ENCODE measurements around the gene SHOX.

SHOX gene

GRCh38 chrX:666762-667720, 36.5 kb downstream of the SHOX start:
- DNase-seq (ENCODE audit: low read depth, low spot score): no peak

- DNase-seq (ENCODE audit: low read depth, low spot score): no peak
Observed at GRCh38 chrX:670645-671044, 40.1 kb downstream of the SHOX start.

GRCh38 chrX:672931-673330, 42.3 kb downstream of the SHOX start:
- no peak for DNase-seq (ENCODE audit: low read depth, low spot score)

- no peak for DNase-seq (ENCODE audit: low read depth, low spot score)
Observed at GRCh38 chrX:675279-675954, 44.8 kb downstream of the SHOX start.

- DNase-seq (ENCODE audit: low read depth, low spot score): no peak
Observed at GRCh38 chrX:675955-676295, 45.3 kb downstream of the SHOX start.

- no peak for DNase-seq (ENCODE audit: low read depth, low spot score)
Observed at GRCh38 chrX:677376-677775, 46.8 kb downstream of the SHOX start.

- DNase-seq (ENCODE audit: low read depth, low spot score): no peak
Observed at GRCh38 chrX:679291-679979, 48.8 kb downstream of the SHOX start.

GRCh38 chrX:680062-680461, 49.5 kb downstream of the SHOX start:
- no peak for DNase-seq (ENCODE audit: low read depth, low spot score)

GRCh38 chrX:681989-682388, 51.4 kb downstream of the SHOX start:
- DNase-seq (ENCODE audit: low read depth, low spot score): no peak

- no peak for DNase-seq (ENCODE audit: low read depth, low spot score)
Observed at GRCh38 chrX:682892-683291, 52.3 kb downstream of the SHOX start.

GRCh38 chrX:683576-683975, 53.0 kb downstream of the SHOX start:
- DNase-seq (ENCODE audit: low read depth, low spot score): no peak

- DNase-seq (ENCODE audit: low read depth, low spot score): no peak
Observed at GRCh38 chrX:685120-686032, 54.8 kb downstream of the SHOX start.

GRCh38 chrX:689983-690382, 59.4 kb downstream of the SHOX start:
- DNase-seq (ENCODE audit: low read depth, low spot score): no peak

GRCh38 chrX:694800-695199, 64.2 kb downstream of the SHOX start:
- DNase-seq (ENCODE audit: low read depth, low spot score): no peak

- no peak for DNase-seq (ENCODE audit: low read depth, low spot score)
Observed at GRCh38 chrX:698206-698605, 67.6 kb downstream of the SHOX start.

GRCh38 chrX:700936-701335, 70.3 kb downstream of the SHOX start:
- DNase-seq (ENCODE audit: low read depth, low spot score): no peak

- no peak for DNase-seq (ENCODE audit: low read depth, low spot score)
Observed at GRCh38 chrX:701673-702072, 71.1 kb downstream of the SHOX start.

GRCh38 chrX:703466-703865, 72.9 kb downstream of the SHOX start:
- DNase-seq (ENCODE audit: low read depth, low spot score): no peak

- no peak for DNase-seq (ENCODE audit: low read depth, low spot score)
Observed at GRCh38 chrX:703866-704265, 73.3 kb downstream of the SHOX start.

Measured in activated CD4-positive, CD25-positive, alpha-beta regulatory T cell treated with anti-CD3 and anti-CD28 coated beads, Interleukin-2, amount 50 U/mL, for 16 hours (primary cell).